Epithelial cell of prostate (primary cell): ENCODE data around the gene CHMP6.

Source experiments
- DNase-seq: peaks from one replicate; pipeline ENCODE4 v3.0.0-alpha.2; 2011; ENCODE audit warnings: low read depth, low spot score
- H3K27ac ChIP-seq: fragments of 450-650 bp; 2 replicates; pipeline ENCODE4 v1.5.1; 2017; ENCODE audit warnings: mild to moderate bottlenecking

The CHMP6 gene

GRCh38 chr17:81037798-81038733 lies 46.4 kb downstream of the CHMP6 start:
- H3K27ac ChIP-seq, result peak overlapping the region; percentile 45
- no peak for DNase-seq

GRCh38 chr17:81039096-81039495 lies 47.5 kb downstream of the CHMP6 start:
- peak overlapping the region; percentile 75 for H3K27ac ChIP-seq
- DNase-seq, result no peak

GRCh38 chr17:81039854-81040758 lies 48.5 kb downstream of the CHMP6 start:
- DNase-seq, result no peak
- H3K27ac ChIP-seq, result peak overlapping the region; percentile 75

GRCh38 chr17:81040791-81041337 lies 49.2 kb downstream of the CHMP6 start:
- peak overlapping the region; percentile 75 for H3K27ac ChIP-seq
- no peak for DNase-seq

GRCh38 chr17:81042606-81043005 lies 51.0 kb downstream of the CHMP6 start:
- peak overlapping the region; percentile 75 for H3K27ac ChIP-seq
- DNase-seq, result no peak

- H3K27ac ChIP-seq, result peak overlapping the region; percentile 75
These were observed 51.7 kb downstream of the CHMP6 start for GRCh38 chr17:81043319-81043724.

GRCh38 chr17:81043725-81044427 lies 52.2 kb downstream of the CHMP6 start:
- peak overlapping the region; percentile 75 for H3K27ac ChIP-seq

More at GRCh38 chr17:81043319-81043724, 51.7 kb downstream of the CHMP6 start:
- DNase-seq, result no peak

GRCh38 chr17:81044428-81044763 lies 52.8 kb downstream of the CHMP6 start:
- peak overlapping the region; percentile 75 for H3K27ac ChIP-seq
- DNase-seq, result no peak

More at GRCh38 chr17:81043725-81044427, 52.2 kb downstream of the CHMP6 start:
- no peak for DNase-seq

- H3K27ac ChIP-seq, result peak overlapping the region; percentile 75
- no peak for DNase-seq
These were observed 53.3 kb downstream of the CHMP6 start for GRCh38 chr17:81044764-81045589.

GRCh38 chr17:81045590-81046095 lies 54.0 kb downstream of the CHMP6 start:
- no peak for DNase-seq
- no peak overlapping the region for H3K27ac ChIP-seq

GRCh38 chr17:81046132-81046769 lies 54.6 kb downstream of the CHMP6 start:
- DNase-seq, result no peak
- H3K27ac ChIP-seq, result no peak overlapping the region

- no peak overlapping the region for H3K27ac ChIP-seq
- no peak for DNase-seq
These were observed 55.2 kb downstream of the CHMP6 start for GRCh38 chr17:81046770-81047359.

GRCh38 chr17:81048827-81049371 lies 57.3 kb downstream of the CHMP6 start:
- no peak for DNase-seq
- peak overlapping the region; percentile 94 for H3K27ac ChIP-seq

GRCh38 chr17:81049372-81049911 lies 57.8 kb downstream of the CHMP6 start:
- no peak for DNase-seq
- peak overlapping the region; percentile 94 for H3K27ac ChIP-seq
